Lower leg skin (tissue), 4 donors: ENCODE data around the gene SDK1. TPM values are rescaled to one million over a fixed set of nuclear protein-coding genes. Genes with fewer than 3 reads are reported as not detected.
A peak's percentile ranks its signal among the peaks of the same experiment; 100 is the strongest.

Source experiments
- DNase-seq, 2 donors: peaks; one replicate each; pipeline ENCODE4 v3.0.0-alpha.2; 2019; ENCODE audit warnings: low spot score in 2 of 2
- H3K4me3 ChIP-seq: fragments of 200-600 bp; sonication (generic); 2 replicates; pipeline ENCODE4 v1.5.1; 2017; ENCODE audit warnings: mild to moderate bottlenecking, low read depth; ENCODE audit not compliant: poor library complexity, severe bottlenecking
- POLR2A ChIP-seq, 2 donors: fragments of 450-650 bp; IDR thresholded peaks; one replicate each; pipeline ENCODE4 v1.6.1; 2016 to 2017; ENCODE audit warnings: antibody characterized with exemption in 2 of 2, mild to moderate bottlenecking in 1 of 2, moderate library complexity in 1 of 2
- WGBS, 2 donors: methylation state at CpG; one replicate each; pipeline ENCODE4 v1.1.5; 2018; 5-methylcytosine and 5-hydroxymethylcytosine counted together
- intact Hi-C: fragments of 100-400 bp; cut with DNase I; formaldehyde crosslinking; loops from one replicate; pipeline ENCODE4 v1.15.0; 2023; ENCODE audit warnings: low total_unique reads
- total RNA-seq, 4 donors: library from RNA; depleted of rRNA; stranded (reverse); fragments of >200 nt; gene quantifications; one replicate each; pipeline ENCODE4 v1.1.0, GENCODE V29; 2016
- TF ChIP-seq, protein P1 (sequence below), 3 donors: fragments of 450-650 bp; IDR thresholded peaks; one replicate each; pipeline ENCODE4 v1.5.1; 2016; ENCODE audit warnings: antibody characterized with exemption in 3 of 3, mild to moderate bottlenecking in 3 of 3, moderate library complexity in 2 of 3

SDK1 gene
- total RNA-seq, 4 donors from 2014 or later = 1.9 to 7.2 (median 5.1) TPM

DNA sequence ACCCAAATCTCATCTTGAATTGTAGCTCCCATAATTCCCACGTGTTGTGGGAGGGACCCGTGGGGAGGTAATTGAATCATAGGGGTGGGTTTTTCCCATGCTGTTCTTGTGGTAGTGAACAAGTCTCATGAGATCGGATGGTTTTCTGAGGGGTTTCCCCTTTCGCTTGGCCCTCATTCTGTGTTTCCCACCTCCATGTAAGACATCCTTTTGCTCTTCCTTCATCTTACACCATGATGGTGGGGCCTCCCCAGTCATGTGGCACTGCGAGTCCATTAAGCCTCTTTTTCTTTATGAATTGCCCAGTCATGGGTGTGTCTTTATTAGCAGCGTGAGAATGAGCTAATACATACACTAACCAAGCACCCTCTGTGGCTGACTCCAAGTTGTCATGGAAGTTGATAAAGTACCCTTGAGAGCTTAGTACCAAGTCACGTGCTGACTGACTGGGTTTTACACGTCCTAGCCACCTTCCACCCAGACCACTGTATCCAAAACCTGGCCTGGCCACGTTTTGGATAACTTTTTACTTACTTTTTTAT is 614.4 kb downstream of the SDK1 start:
- intact Hi-C loops = no loop called here
- TF ChIP-seq POLR2A (IDR thresholded peaks at IDR 0.05) = no peak
- TF ChIP-seq, protein P1, sequence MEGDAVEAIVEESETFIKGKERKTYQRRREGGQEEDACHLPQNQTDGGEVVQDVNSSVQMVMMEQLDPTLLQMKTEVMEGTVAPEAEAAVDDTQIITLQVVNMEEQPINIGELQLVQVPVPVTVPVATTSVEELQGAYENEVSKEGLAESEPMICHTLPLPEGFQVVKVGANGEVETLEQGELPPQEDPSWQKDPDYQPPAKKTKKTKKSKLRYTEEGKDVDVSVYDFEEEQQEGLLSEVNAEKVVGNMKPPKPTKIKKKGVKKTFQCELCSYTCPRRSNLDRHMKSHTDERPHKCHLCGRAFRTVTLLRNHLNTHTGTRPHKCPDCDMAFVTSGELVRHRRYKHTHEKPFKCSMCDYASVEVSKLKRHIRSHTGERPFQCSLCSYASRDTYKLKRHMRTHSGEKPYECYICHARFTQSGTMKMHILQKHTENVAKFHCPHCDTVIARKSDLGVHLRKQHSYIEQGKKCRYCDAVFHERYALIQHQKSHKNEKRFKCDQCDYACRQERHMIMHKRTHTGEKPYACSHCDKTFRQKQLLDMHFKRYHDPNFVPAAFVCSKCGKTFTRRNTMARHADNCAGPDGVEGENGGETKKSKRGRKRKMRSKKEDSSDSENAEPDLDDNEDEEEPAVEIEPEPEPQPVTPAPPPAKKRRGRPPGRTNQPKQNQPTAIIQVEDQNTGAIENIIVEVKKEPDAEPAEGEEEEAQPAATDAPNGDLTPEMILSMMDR (IDR thresholded peaks at IDR 0.05) = no peak
- no peak overlapping the region for H3K4me3 ChIP-seq
- DNase-seq = no peak
- WGBS, 2 donors = 81 to 87% methylated on average over 9 of the region's 9 CpGs

- H3K4me3 ChIP-seq = no peak overlapping the region
- no peak for DNase-seq
- no peak for TF ChIP-seq POLR2A (IDR thresholded peaks at IDR 0.05)
- TF ChIP-seq, protein P1 (IDR thresholded peaks at IDR 0.05) = no peak
- 71 to 75% methylated on average over 1 of the region's 1 CpG for WGBS, 2 donors
- intact Hi-C loops = no loop called here
Observed at GRCh38 chr7:3916146-3916545, 615.1 kb downstream of the SDK1 start.

DNA sequence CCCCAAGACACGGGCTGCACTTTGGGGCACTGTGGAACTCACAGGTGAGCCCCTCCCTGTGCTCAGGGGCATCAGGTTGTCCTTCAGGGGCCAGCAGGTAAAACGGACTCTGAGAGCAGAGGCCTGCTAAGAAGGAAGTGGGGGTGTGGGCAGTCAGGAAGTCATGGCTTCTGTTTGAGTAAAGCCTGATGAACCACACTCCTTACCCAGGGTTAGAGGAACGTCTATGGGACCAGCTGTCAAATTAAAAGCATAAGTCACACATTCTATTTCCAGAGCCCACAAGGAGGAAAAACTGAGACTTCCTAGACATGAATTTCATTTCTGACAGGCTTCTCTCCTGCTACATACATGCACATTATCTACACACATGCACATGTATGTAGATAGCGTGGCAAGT is 616.4 kb downstream of the SDK1 start:
- no peak for DNase-seq
- WGBS, 2 donors = 70 to 87% methylated on average over 4 of the region's 4 CpGs
- H3K4me3 ChIP-seq = no peak overlapping the region
- TF ChIP-seq, protein P1 (IDR thresholded peaks at IDR 0.05) = no peak
- no peak for TF ChIP-seq POLR2A (IDR thresholded peaks at IDR 0.05)
- intact Hi-C loops = no loop called here

DNA sequence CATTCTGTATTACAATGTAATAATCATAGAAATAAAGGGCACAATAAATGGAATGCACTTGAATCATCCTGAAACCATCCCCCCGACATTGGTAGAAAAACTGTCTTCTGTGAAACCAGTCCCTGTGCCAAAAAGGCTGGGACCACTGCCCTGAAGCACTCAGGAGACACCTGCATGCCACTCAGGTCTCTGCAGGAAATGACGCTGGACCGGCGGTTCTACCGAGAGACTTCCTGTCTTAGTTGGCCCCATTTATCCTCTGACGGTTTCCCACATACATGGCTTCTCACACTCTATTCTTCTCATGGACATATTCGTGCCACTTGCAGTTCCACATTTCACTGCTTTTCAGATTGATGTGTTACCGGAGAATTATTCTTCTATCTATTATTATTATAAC is 617.5 kb downstream of the SDK1 start:
- TF ChIP-seq, protein P1 (IDR thresholded peaks at IDR 0.05) = no peak
- no peak for TF ChIP-seq POLR2A (IDR thresholded peaks at IDR 0.05)
- intact Hi-C loops = no loop called here
- H3K4me3 ChIP-seq = no peak overlapping the region
- DNase-seq = no peak
- 83 to 86% methylated on average over 8 of the region's 8 CpGs for WGBS, 2 donors

DNA sequence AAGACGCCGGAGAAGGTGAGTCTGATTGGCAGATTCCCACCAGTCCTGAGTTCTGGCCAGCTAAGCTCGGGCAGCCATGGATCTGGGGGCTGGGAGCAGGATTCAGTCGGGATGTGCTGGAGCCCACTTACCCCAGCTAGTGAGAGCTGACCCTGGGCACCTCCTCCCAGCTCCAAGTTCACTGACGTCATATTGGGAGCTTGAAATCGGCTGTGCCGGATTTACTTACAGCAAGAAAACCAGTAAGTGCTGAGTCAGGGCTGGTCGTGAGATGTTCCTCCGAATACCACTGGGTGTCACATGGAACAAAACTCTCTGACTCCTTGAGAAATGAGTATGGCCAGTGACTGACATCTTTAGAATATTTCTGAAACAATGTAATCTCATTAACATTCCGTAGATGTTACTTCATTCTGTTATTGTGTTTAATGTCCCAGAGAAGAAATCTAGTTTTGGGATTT is 621.2 kb downstream of the SDK1 start:
- intact Hi-C loops = no loop called here
- H3K4me3 ChIP-seq = no peak overlapping the region
- no peak for TF ChIP-seq POLR2A (IDR thresholded peaks at IDR 0.05)
- TF ChIP-seq, protein P1 (IDR thresholded peaks at IDR 0.05) = no peak
- peak in 1 of 2 donors; percentile 37 for DNase-seq
- WGBS, 2 donors = 32 to 41% methylated on average over 10 of the region's 10 CpGs
